ENCODE data around the gene G3BP1.

Gene G3BP1

GRCh38 chr5:151751091-151751490 is 20.7 kb upstream of the G3BP1 start:
- DNase-seq (ENCODE audit: low read depth), result no peak
- no peak overlapping the region for H3K4me3 ChIP-seq (replicated peaks; ENCODE audit: low read depth, low read length)
- TF ChIP-seq, protein P1, sequence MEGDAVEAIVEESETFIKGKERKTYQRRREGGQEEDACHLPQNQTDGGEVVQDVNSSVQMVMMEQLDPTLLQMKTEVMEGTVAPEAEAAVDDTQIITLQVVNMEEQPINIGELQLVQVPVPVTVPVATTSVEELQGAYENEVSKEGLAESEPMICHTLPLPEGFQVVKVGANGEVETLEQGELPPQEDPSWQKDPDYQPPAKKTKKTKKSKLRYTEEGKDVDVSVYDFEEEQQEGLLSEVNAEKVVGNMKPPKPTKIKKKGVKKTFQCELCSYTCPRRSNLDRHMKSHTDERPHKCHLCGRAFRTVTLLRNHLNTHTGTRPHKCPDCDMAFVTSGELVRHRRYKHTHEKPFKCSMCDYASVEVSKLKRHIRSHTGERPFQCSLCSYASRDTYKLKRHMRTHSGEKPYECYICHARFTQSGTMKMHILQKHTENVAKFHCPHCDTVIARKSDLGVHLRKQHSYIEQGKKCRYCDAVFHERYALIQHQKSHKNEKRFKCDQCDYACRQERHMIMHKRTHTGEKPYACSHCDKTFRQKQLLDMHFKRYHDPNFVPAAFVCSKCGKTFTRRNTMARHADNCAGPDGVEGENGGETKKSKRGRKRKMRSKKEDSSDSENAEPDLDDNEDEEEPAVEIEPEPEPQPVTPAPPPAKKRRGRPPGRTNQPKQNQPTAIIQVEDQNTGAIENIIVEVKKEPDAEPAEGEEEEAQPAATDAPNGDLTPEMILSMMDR (IDR thresholded peaks at IDR 0.05; ENCODE audit: low read length, missing control alignments), result no peak

GRCh38 chr5:151751593-151751992 is 20.2 kb upstream of the G3BP1 start:
- H3K4me3 ChIP-seq (replicated peaks; ENCODE audit: low read depth, low read length), result no peak overlapping the region
- DNase-seq (ENCODE audit: low read depth), result no peak
- TF ChIP-seq, protein P1 (IDR thresholded peaks at IDR 0.05; ENCODE audit: low read length, missing control alignments), result no peak

DNA sequence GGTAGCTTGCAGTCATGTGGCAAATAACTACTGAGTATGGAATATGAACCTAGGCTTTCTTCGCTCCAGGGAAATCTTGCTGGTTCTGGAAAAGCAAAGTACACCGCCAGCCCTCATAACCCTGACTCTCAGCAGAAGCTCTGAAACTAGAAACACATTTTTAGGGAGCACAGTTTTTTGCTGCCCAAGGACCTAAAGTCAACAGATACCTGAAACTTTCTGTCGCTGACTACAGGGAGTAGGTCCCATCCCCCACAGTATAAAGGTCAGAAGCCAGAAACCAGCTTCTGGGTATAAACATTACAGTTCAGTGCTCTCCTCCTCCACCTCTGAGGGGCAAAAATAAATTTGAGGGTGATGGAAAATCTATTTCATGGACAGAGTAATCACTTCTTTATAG is 16.4 kb upstream of the G3BP1 start:
- H3K4me3 ChIP-seq (replicated peaks; ENCODE audit: low read depth, low read length), result no peak overlapping the region
- DNase-seq (ENCODE audit: low read depth), result no peak
- TF ChIP-seq, protein P1 (IDR thresholded peaks at IDR 0.05; ENCODE audit: low read length, missing control alignments), result no peak

DNA sequence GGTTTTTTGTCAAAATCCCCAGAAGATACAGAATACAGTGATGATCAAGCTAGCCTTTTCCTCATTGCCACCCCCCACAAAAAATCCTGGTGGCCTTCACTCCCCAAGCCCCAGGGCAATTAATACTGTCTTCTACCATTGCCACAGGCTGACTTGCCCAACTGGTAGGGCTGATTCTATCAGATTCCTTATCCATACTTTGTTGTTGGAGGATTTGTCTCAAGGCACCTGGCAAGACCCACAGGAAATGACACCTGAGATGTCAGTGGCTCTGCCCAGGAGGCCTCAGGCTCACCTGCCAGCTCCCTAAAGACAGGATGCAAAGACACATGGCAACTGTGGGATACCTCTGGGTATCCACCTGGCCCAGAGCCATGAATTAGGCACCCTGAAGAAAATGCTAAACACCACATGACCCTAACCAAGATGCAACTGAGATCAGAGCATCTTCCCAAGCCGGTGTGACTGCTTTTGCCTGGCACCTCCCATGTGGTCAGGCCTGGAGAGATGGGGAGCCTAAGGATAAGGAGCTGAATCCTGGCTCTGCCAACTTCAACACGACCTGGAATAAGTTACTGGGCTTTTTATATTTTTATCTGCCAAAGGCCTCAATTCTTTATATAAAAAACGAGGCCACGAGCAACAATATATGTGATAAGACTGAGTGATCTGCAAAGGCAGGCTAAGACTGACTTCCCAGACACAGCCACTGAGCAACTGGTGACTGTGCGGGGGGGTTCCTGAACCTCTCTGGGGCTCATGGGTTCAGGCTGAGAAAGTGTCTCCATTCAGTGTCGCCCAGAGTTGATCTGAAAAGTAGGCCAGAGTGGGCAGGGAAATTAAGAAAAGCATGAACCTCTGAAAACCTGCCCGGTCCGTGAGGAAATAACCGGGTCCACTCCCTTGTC is 14.3 kb upstream of the G3BP1 start:
- no peak for DNase-seq (ENCODE audit: low read depth)
- H3K4me3 ChIP-seq (replicated peaks; ENCODE audit: low read depth, low read length), result peak overlapping the region; percentile 92
- TF ChIP-seq, protein P1 (IDR thresholded peaks at IDR 0.05; ENCODE audit: low read length, missing control alignments), result no peak

GRCh38 chr5:151758141-151758429 is 13.7 kb upstream of the G3BP1 start:
- DNase-seq (ENCODE audit: low read depth), result no peak
- peak overlapping the region; percentile 92 for H3K4me3 ChIP-seq (replicated peaks; ENCODE audit: low read depth, low read length)

GRCh38 chr5:151758430-151759241 is 13.1 kb upstream of the G3BP1 start, which contains the start of gene ATOX1:
TSS of gene ATOX1 (minus strand) at chr5:151758631. CDS start at chr5:151758551, 80 bp downstream.
- H3K4me3 ChIP-seq (replicated peaks; ENCODE audit: low read depth, low read length), result peak within 1 kb of the TSS; percentile 92
- TF ChIP-seq, protein P1 (IDR thresholded peaks at IDR 0.05; ENCODE audit: low read length, missing control alignments), result no peak
- peak; percentile 88 for DNase-seq (ENCODE audit: low read depth)

More at GRCh38 chr5:151758141-151758429, 13.7 kb upstream of the G3BP1 start:
- TF ChIP-seq, protein P1 (IDR thresholded peaks at IDR 0.05; ENCODE audit: low read length, missing control alignments), result no peak

All from fibroblast of pulmonary artery (primary cell).